ENCODE measurements around the gene SYNE4. TPM values are rescaled to one million over a fixed set of nuclear protein-coding genes. Genes with fewer than 3 reads are reported as not detected.
"Not testable (repeated sequence)": the region's sequence is repeated elsewhere in the genome, so short reads cannot be mapped to it uniquely, and the experiment has no call there.

SYNE4 gene
- total RNA-seq, 1 experiment from 2014 or later: 19.7 TPM

- H3K27ac Mint-ChIP-seq (ENCODE audit: unreplicated experiment): no peak overlapping the region
- H3K4me1 Mint-ChIP-seq (ENCODE audit: low read depth, unreplicated experiment): no peaks in the 10 kb centered on the region
- no peaks in the 10 kb centered on the region for H3K36me3 Mint-ChIP-seq (ENCODE audit: insufficient read depth, unreplicated experiment)
- TF ChIP-seq, protein P1, sequence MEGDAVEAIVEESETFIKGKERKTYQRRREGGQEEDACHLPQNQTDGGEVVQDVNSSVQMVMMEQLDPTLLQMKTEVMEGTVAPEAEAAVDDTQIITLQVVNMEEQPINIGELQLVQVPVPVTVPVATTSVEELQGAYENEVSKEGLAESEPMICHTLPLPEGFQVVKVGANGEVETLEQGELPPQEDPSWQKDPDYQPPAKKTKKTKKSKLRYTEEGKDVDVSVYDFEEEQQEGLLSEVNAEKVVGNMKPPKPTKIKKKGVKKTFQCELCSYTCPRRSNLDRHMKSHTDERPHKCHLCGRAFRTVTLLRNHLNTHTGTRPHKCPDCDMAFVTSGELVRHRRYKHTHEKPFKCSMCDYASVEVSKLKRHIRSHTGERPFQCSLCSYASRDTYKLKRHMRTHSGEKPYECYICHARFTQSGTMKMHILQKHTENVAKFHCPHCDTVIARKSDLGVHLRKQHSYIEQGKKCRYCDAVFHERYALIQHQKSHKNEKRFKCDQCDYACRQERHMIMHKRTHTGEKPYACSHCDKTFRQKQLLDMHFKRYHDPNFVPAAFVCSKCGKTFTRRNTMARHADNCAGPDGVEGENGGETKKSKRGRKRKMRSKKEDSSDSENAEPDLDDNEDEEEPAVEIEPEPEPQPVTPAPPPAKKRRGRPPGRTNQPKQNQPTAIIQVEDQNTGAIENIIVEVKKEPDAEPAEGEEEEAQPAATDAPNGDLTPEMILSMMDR (IDR thresholded peaks at IDR 0.05; ENCODE audit: unreplicated experiment): no peak
- no peak for DNase-seq
- intact Hi-C loops (cut with micrococcal nuclease; ENCODE audit: unreplicated experiment): no loop called here
- H3K4me3 Mint-ChIP-seq (ENCODE audit: low read depth, unreplicated experiment): no peak overlapping the region
- no peaks in the 10 kb centered on the region for H3K9me3 Mint-ChIP-seq (ENCODE audit: low read depth, unreplicated experiment)
- BruUV-seq (replicated peaks): no TSS peak
- peaks cover 65% of the 10 kb centered on the region for H3K27me3 Mint-ChIP-seq (ENCODE audit: unreplicated experiment)
- CTCF ChIA-PET: no interaction called here
Observed at GRCh38 chr19:35960432-35960972, 48.1 kb downstream of the SYNE4 start.

GRCh38 chr19:35959968-35960320 is 48.7 kb downstream of the SYNE4 start:
- TF ChIP-seq, protein P1 (IDR thresholded peaks at IDR 0.05; ENCODE audit: unreplicated experiment): no peak
- BruUV-seq (replicated peaks): no TSS peak
- Mint-ChIP-seq H3K27me3 (ENCODE audit: unreplicated experiment) (peaks cover 66% of the 10 kb centered on the region), H3K36me3 (ENCODE audit: insufficient read depth, unreplicated experiment) (no peaks in the 10 kb centered on the region), H3K4me3 (ENCODE audit: low read depth, unreplicated experiment) (no peak overlapping the region), H3K9me3 (ENCODE audit: low read depth, unreplicated experiment) (no peaks in the 10 kb centered on the region), H3K4me1 (ENCODE audit: low read depth, unreplicated experiment) (no peaks in the 10 kb centered on the region), H3K27ac (ENCODE audit: unreplicated experiment) (no peak overlapping the region)
- intact Hi-C loops (cut with micrococcal nuclease; ENCODE audit: unreplicated experiment): no loop called here
- CTCF ChIA-PET: no interaction called here
- no peak for DNase-seq

- H3K9me3 Mint-ChIP-seq (ENCODE audit: low read depth, unreplicated experiment): no peaks in the 10 kb centered on the region
- DNase-seq: no peak
- H3K4me3 Mint-ChIP-seq (ENCODE audit: low read depth, unreplicated experiment): no peak overlapping the region
- H3K36me3 Mint-ChIP-seq (ENCODE audit: insufficient read depth, unreplicated experiment): no peaks in the 10 kb centered on the region
- no TSS peak for BruUV-seq (replicated peaks)
- intact Hi-C loops (cut with micrococcal nuclease; ENCODE audit: unreplicated experiment): no loop called here
- no peak overlapping the region for H3K27ac Mint-ChIP-seq (ENCODE audit: unreplicated experiment)
- peaks cover 72% of the 10 kb centered on the region for H3K27me3 Mint-ChIP-seq (ENCODE audit: unreplicated experiment)
- CTCF ChIA-PET: interaction anchor here (0.6 kb wide), 1 partner anchor 8 kb away, joined by 4 read pairs; no protein-coding TSS in a partner anchor
- no peaks in the 10 kb centered on the region for H3K4me1 Mint-ChIP-seq (ENCODE audit: low read depth, unreplicated experiment)
- TF ChIP-seq, protein P1 (IDR thresholded peaks at IDR 0.05; ENCODE audit: unreplicated experiment): no peak
Observed at GRCh38 chr19:35959040-35959967, 49.3 kb downstream of the SYNE4 start.

DNA sequence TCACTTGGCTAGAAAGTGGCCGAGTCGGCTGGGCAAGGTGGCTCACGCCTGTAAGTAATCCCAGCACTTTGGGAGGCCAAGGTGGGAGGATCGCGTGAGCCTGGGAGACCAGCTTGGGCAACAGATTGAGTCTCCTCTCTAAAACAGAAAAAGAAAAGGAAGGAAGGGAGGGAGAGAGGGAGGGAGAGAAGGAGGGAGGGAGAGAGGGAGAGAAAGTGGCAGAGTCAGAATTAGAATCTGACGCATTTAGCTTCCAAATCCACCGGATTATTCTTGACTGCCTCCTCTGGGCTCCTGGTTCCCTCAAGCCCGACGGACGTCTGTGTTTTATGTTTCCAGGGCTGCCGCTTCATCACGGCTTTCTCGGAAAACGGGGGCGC is 50.0 kb downstream of the SYNE4 start:
- intact Hi-C loops (cut with micrococcal nuclease; ENCODE audit: unreplicated experiment): no loop called here
- no peaks in the 10 kb centered on the region for H3K36me3 Mint-ChIP-seq (ENCODE audit: insufficient read depth, unreplicated experiment)
- no peak overlapping the region for H3K27ac Mint-ChIP-seq (ENCODE audit: unreplicated experiment)
- H3K4me3 Mint-ChIP-seq (ENCODE audit: low read depth, unreplicated experiment): no peak overlapping the region
- no peaks in the 10 kb centered on the region for H3K4me1 Mint-ChIP-seq (ENCODE audit: low read depth, unreplicated experiment)
- TF ChIP-seq, protein P1 (IDR thresholded peaks at IDR 0.05; ENCODE audit: unreplicated experiment): no peak
- DNase-seq: no peak
- no peaks in the 10 kb centered on the region for H3K9me3 Mint-ChIP-seq (ENCODE audit: low read depth, unreplicated experiment)
- no TSS peak for BruUV-seq (replicated peaks)
- H3K27me3 Mint-ChIP-seq (ENCODE audit: unreplicated experiment): peaks cover 79% of the 10 kb centered on the region
- CTCF ChIA-PET: interaction anchor here (0.7 kb wide), 1 partner anchor 221 kb away, joined by 7 read pairs; no protein-coding TSS in a partner anchor

DNA sequence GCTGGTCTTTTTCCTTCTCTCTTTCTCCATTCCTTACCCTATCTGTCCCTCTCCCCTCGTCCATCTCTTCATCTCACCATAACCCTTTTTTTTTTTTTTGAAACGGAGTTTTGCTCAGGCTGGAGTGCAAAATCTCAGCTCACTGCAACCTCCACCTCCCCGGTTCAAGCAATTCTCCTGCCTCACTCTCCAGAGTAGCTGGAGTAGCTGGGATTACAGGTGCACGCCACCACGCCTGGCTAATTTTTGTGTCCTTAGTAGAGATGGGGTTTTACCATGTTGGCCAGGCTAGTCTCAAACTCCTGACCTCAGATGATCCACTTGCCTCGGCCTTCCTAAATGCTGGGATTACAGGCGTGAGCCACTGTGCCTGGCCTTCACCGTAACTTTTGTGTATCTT is 51.2 kb downstream of the SYNE4 start:
- H3K4me3 Mint-ChIP-seq (ENCODE audit: low read depth, unreplicated experiment); H3K4me1 Mint-ChIP-seq (ENCODE audit: low read depth, unreplicated experiment); CTCF ChIA-PET; H3K9me3 Mint-ChIP-seq (ENCODE audit: low read depth, unreplicated experiment); intact Hi-C loops (cut with micrococcal nuclease; ENCODE audit: unreplicated experiment); H3K27ac Mint-ChIP-seq (ENCODE audit: unreplicated experiment); DNase-seq; H3K36me3 Mint-ChIP-seq (ENCODE audit: insufficient read depth, unreplicated experiment); BruUV-seq (replicated peaks): not testable (repeated sequence)
- peaks cover 91% of the 10 kb centered on the region for H3K27me3 Mint-ChIP-seq (ENCODE audit: unreplicated experiment)
